ENCODE results near the gene DEXI.
"Not testable (repeated sequence)": the region's sequence is repeated elsewhere in the genome, so short reads cannot be mapped to it uniquely, and the experiment has no call there.

Gene DEXI

DNA sequence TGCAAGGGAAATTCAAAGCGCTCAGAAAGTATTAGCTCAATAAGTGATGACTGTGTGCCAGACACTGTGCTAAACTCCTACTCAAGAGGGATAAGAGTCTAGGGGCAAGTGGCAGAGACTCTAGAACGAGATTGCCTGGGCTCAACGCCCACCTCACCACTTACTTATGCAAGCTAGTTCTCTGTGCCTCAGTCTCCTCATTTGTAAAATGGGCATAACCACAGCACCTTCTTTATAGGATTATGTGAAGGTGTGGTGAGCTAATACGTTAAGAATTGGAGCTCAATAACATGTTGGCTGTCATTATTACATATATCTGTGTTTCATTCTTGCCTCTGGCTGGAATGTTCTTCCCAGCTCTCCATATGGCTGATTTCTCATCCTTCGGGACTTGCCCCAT, 15.4 kb downstream of the DEXI start:
- no peak for DNase-seq

- DNase-seq, result no peak
Observed at GRCh38 chr16:10926094-10926493, 16.2 kb downstream of the DEXI start.

DNA sequence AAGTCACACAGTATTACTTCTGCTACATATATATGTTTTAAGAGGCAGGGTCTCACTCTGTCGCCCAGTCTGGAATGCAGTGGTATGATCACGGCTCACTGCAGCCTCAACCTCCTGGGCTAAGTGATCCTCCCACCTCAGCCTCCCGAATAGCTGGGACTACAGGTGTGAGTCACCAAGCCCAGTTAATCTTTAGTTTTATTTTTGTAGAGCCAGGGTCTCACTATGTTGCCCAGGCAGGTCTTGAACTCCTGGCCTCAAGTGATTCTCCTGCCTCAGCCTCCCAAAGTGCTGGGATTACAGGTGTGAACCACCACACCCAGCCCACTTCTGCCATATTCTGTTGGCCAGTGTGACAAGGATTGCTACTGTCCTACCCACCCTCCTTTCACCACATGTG, 17.0 kb downstream of the DEXI start:
- not testable (repeated sequence) for DNase-seq

DNA sequence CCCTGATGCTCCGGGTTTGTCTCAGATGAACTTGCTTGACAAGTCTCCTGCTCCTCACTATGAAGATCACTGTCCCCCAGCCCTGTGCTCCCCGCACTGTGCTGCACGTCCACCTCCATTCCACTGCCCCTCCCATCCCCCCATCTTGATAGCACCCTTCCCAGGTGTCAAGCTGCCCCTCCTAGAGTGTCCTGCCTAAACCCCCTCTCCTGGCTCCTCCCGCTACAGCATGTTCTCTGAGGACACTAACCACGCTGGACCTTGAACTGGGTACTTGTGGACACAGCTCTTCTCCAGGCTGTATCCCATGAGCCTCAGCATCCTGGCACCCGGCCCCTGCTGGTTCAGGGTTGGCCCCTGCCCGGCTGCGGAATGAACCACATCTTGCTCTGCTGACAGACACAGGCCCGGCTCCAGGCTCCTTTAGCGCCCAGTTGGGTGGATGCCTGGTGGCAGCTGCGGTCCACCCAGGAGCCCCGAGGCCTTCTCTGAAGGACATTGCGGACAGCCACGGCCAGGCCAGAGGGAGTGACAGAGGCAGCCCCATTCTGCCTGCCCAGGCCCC, 18.5 kb downstream of the DEXI start:
- no peak for DNase-seq

- DNase-seq, result no peak
Observed at GRCh38 chr16:10923146-10923649, 19.1 kb downstream of the DEXI start.

GRCh38 chr16:10922328-10923145, 19.7 kb downstream of the DEXI start:
- no peak for DNase-seq

DNA sequence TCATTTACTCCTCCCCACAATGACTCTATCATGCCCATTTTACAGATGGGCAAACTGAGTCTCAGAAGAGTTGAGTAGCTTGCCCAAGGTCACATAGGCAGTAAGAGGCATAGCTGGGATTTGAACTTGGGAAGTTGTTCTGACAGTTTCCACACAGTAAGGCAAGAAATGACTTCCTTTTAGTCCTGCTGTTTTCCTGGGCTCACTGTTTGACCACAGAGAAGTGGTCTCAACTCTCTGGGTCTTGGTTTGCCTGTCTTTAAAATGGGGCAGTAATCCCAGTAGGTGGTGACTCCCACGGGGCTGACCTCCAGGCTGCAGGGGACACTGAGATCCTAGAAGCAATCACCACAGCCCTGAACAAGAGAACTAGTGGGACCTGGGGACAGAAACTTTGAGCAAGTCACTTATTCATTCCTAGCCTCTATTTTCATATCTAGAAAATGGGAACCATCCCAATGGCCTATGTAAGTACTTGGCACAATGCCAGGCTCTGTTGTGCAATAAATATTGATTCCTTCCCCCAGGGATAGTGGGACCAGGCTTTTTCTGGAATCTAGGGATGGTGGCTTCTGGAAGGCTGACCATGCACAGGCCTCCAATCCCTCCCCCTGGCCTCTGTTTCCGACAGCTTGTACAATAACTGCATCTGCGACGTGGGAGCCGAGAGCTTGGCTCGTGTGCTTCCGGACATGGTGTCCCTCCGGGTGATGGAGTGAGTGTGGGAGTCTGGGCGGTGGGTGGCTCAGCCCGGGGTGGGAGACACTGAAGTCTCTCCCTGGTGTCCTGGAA, 20.5 kb downstream of the DEXI start:
- DNase-seq, result no peak

DNA sequence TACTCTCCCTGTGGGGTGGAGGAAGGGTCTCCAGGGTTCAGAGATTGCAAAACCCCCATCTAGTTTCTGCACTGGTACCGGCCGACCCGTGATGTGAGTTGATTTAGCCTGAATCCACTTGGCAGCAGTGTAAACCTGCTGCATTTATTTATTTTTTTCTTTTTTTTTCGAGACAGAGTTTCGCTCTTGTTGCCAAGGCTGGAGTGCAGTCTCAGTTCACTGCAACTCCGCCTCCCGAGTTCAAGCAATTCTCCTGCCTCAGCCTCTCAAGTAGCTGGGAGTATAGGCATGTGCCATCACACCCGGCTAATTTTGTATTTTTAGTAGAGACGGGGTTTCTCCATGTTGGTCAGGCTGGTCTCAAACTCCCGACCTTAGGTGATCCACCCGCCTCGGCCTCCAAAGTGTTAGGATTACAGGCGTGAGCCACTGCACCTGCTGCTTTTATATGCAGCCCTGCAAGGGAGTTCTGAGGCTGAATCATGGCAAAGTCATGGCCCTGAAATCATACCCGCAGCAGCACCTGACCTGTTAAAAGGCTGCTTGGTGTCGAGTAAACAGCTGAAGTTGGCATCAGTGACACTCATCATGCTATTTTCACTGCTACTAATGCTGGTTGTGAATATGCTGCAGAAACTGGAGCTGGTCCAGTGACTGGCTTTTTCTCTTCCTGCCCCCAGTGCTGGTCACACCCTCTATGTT, 21.4 kb downstream of the DEXI start:
- DNase-seq, result no peak

GRCh38 chr16:10919003-10919351, 23.3 kb downstream of the DEXI start:
- DNase-seq, result no peak

DNA sequence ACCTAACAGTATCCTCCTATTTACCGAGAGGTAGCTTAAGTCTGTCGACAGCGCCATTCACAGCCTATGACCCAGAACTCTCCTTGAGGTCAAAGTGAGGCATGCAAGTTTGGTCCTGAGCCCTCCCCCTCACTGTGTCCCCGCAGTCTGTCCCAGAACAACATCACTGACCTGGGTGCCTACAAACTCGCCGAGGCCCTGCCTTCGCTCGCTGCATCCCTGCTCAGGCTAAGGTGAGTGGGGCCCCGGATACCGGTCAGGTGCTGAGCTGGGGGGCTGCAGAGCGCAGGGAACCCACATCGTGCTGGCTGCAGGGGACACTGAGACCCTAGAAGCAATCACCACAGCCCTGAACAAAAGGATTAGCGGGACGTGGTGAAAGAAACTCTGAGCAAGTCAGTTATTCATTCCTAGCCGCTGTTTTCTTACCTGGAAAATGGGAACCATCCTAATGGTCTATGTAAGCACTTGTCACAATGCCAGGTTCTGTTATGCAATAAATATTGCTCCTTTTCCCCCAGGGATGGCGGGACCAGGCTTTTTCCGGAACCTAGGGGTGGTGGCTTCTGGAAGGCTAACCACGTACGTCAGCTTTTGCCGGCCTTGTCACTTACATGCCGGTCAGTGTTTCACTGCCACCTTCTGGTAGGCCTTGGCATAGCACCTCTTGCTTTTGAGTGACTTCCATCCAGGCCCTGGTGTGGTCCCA, 23.8 kb downstream of the DEXI start:
- DNase-seq, result peak; percentile 87

DNA sequence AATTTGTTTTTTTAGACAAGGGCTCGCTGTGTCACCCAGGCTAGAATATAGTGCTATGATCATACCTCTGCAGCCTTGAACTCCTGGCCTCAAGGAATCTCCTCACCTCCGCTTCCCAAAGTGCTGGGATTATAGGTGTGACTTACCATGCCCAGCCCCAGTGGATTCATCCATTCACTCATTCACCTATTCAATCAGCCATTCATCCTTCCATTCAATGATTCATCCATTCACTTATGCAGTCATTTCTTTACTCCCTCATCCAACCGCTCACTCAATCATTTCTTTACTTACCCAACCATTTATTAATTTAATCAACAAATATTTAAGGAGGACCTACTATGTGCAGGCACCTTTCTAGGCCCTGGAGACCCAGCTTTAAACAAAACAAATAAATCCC, 25.7 kb downstream of the DEXI start:
- no peak for DNase-seq

GRCh38 chr16:10911267-10911666, 31.0 kb downstream of the DEXI start:
- no peak for DNase-seq

DNA sequence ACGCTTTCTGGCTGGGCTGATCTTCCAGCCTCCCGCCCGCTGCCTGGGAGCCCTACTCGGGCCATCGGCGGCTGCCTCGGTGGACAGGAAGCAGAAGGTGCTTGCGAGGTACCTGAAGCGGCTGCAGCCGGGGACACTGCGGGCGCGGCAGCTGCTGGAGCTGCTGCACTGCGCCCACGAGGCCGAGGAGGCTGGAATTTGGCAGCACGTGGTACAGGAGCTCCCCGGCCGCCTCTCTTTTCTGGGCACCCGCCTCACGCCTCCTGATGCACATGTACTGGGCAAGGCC, 34.6 kb downstream of the DEXI start:
- DNase-seq, result no peak

GRCh38 chr16:10906914-10907756, 35.1 kb downstream of the DEXI start:
- DNase-seq, result no peak

DNA sequence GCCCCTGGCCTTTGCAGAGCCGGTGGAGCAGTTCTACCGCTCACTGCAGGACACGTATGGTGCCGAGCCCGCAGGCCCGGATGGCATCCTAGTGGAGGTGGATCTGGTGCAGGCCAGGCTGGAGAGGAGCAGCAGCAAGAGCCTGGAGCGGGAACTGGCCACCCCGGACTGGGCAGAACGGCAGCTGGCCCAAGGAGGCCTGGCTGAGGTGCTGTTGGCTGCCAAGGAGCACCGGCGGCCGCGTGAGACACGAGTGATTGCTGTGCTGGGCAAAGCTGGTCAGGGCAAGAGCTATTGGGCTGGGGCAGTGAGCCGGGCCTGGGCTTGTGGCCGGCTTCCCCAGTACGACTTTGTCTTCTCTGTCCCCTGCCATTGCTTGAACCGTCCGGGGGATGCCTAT, 35.8 kb downstream of the DEXI start:
- DNase-seq, result no peak

DNA sequence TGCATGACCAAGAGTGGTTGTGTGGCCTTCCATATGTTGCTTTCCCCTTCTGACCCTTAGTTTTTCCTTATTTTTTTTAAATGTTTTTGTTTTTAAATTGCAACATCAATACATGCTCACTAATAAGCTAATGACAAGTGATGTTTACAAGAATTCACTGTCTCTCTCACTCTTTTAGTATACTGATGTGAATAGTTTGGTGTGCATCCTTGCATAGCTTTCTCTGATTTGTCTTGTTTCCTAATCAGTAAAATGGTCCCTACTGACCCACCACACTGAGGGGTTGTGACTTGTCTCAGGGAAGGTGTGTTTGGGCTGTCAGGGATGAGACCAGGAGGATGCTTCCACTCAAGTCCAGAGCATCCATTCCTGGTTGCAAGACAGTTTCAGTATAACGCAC, 39.3 kb downstream of the DEXI start:
- no peak for DNase-seq

- no peak for DNase-seq
Observed at GRCh38 chr16:10897134-10897533, 45.1 kb downstream of the DEXI start.

GRCh38 chr16:10896723-10897122, 45.5 kb downstream of the DEXI start:
- DNase-seq, result no peak

DNA sequence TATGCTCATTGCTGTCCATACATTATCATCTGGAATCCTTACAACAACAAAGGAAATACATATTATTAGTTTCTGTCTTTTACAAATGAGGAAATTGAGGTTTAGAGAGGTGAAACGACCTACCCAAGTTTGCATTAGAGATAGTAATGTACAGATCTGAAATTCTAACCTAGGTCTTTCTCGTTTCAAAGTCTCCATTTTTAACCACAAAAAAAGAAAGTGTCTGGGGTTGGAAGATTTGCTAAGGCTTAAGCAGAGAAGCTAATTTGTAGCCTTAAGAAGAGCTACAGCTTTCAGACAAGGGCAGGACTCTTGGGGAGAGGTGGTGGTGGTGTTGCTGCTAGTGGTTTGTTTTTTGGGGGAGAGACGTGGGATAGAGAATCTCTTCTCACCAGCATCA, 46.1 kb downstream of the DEXI start:
- DNase-seq, result no peak

- DNase-seq, result peak; percentile 48
Observed at GRCh38 chr16:10895053-10895946, 47.0 kb downstream of the DEXI start.

All from fibroblast of skin of back (primary cell).